HUES48 (cell line): ENCODE data around the gene DGUOK.

Experiments used
- H3K27ac ChIP-seq: one replicate; pipeline ENCODE4 v1.7.0; 2013; ENCODE audit warnings: low read depth, low read length, inconsistent platforms
- H3K27me3 ChIP-seq: 2 replicates; pipeline ENCODE4 v1.6.1; 2013; ENCODE audit warnings: mild to moderate bottlenecking, low read length; ENCODE audit not compliant: control insufficient read depth, insufficient read depth
- H3K36me3 ChIP-seq: 2 replicates; pipeline ENCODE4 v1.6.1; 2013; ENCODE audit warnings: low read length; ENCODE audit not compliant: control insufficient read depth, insufficient read depth
- H3K4me1 ChIP-seq: 2 replicates; pipeline ENCODE4 v1.6.1; 2013; ENCODE audit warnings: mild to moderate bottlenecking, low read length; ENCODE audit not compliant: control insufficient read depth, insufficient read depth
- H3K4me3 ChIP-seq: 2 replicates; pipeline ENCODE4 v1.5.1; 2013; ENCODE audit warnings: mild to moderate bottlenecking, low read depth, low read length
- H3K9ac ChIP-seq: 2 replicates; pipeline ENCODE4 v1.6.1; 2013; ENCODE audit warnings: mild to moderate bottlenecking, low read depth, low read length, moderate library complexity
- H3K9me3 ChIP-seq: 2 replicates; pipeline ENCODE4 v1.6.1; 2013; ENCODE audit warnings: low read length; ENCODE audit not compliant: control insufficient read depth, insufficient read depth

The DGUOK gene

DNA sequence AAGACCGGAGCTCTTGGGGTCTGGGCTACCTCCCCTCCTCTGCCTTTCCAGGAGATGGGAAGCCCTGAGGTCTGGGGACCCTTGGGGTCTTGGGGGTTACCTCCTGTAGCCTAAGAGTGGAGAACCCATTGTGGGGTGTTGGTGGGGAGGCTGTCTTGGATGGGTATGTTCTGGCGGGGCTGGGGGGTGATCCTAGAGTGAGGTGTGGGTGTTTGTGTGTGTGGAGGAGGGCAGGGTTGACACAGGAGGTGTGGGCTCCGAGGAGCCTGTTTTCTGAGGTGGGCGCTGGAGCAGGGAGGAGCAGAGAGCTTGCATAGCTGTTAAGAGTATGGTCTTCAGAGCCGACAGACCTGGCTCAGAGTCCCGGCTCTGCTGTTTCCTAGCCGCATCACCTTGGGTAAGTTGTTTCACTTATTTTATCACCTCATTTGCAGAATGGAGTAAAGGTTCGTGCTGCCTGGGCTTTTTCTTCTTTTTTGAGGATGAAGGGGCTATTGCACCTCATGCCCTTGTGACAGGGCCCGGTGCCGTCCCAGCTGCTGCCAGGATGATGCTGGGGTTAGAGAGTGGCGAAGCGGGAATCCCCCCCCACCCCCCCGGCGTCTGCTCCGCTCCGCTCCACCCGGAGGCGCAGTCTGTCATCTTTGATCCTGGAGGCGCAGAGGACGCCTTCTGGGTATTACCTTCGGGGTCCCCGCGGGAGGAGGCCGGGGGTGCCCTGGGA lies 75.3 kb downstream of the DGUOK start:
- no peak overlapping the region for H3K9ac ChIP-seq
- H3K27me3 ChIP-seq: 0 out of 2 replicates have a peak, but pooled peaks cover 4% of the 10 kb centered on the region
- no peak overlapping the region for H3K27ac ChIP-seq
- H3K36me3 ChIP-seq: peaks cover 8% of the 10 kb centered on the region; the same call in 1 of the 2 replicates
- H3K4me1 ChIP-seq: peaks cover 49% of the 10 kb centered on the region
- no peaks in the 10 kb centered on the region for H3K9me3 ChIP-seq
- peak overlapping the region; percentile 85 for H3K4me3 ChIP-seq

- Histone ChIP-seq H3K36me3 (peaks cover 9% of the 10 kb centered on the region), H3K9ac (peak overlapping the region; percentile 52), H3K9me3 (no peaks in the 10 kb centered on the region), H3K4me3 (peak overlapping the region; percentile 85), H3K27ac (peak overlapping the region; percentile 93), H3K27me3 (0 out of 2 replicates have a peak, but pooled peaks cover 4% of the 10 kb centered on the region), H3K4me1 (peaks cover 55% of the 10 kb centered on the region)
These were observed 76.1 kb downstream of the DGUOK start for GRCh38 chr2:74002505-74003421.

DNA sequence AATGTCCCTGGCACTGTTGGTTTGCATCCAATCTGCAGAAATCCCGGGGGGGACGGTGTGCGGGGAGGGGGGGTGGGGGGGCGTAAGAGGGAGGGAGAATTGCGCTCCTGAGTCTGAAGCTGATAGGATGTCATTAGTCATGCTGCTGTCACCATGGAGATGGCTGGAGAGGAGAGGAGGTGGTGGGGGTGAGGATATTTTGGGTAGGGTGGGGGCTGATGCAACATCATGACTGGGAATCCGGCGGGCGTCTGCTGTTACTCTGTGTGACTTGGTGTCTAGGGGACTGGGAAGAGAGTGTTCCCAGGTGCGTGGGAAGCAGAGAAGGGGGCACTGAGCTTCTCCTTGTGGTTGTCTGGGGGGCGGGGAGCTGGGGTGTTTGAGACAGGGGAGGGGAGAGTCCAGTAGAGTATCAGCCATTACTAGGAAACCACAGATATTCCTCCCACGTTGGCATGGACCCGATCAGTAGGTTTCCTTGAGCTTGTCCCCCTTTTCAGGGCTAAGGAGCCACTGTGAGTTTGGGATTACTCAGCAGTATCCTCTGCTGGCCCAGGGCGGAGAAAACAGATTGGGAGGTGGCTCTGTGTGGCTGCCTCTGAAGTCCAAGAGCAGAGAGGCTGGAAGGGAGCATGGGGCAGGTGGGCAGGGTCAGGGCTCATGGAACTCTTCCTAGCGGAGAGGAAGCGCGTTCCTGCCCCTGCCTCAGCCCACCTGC lies 77.0 kb downstream of the DGUOK start:
- peak overlapping the region; percentile 93 for H3K27ac ChIP-seq
- 0 out of 2 replicates have a peak, but pooled peaks cover 4% of the 10 kb centered on the region for H3K27me3 ChIP-seq
- H3K9me3 ChIP-seq: no peaks in the 10 kb centered on the region
- peak overlapping the region; percentile 85 for H3K4me3 ChIP-seq
- no peak overlapping the region for H3K9ac ChIP-seq
- H3K36me3 ChIP-seq: peaks cover 13% of the 10 kb centered on the region
- peaks cover 64% of the 10 kb centered on the region for H3K4me1 ChIP-seq

- Histone ChIP-seq H3K9me3 (no peaks in the 10 kb centered on the region), H3K9ac (no peak overlapping the region), H3K27me3 (0 out of 2 replicates have a peak, but pooled peaks cover 4% of the 10 kb centered on the region), H3K27ac (peak overlapping the region; percentile 67), H3K36me3 (peaks cover 13% of the 10 kb centered on the region), H3K4me3 (peak overlapping the region; percentile 85; the same call in 1 of the 2 replicates), H3K4me1 (peaks cover 70% of the 10 kb centered on the region)
These were observed 77.8 kb downstream of the DGUOK start for GRCh38 chr2:74004212-74005182.

DNA sequence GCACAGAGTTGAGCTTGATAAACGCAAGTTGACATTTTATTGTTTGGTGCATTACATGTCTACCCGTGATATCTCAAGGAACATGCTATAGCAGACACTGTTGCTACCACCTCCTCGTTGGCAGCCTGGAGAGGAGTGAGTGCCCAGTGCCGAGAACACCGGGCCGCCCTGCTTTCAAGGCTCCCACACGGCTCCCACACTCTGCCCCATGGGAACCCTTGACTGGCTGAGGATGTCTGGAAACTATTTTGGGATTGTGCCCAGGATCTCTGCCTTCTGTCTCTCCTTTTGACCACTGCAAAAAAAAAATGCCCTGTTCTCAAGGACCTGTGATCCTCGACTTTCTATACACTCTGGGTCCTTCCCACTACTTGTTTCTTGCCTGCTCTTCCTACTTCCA lies 79.1 kb downstream of the DGUOK start:
- Histone ChIP-seq H3K4me1 (peaks cover 65% of the 10 kb centered on the region), H3K27me3 (0 out of 2 replicates have a peak, but pooled peaks cover 4% of the 10 kb centered on the region), H3K9me3 (no peaks in the 10 kb centered on the region), H3K4me3 (no peak overlapping the region), H3K9ac (no peak overlapping the region), H3K36me3 (peaks cover 13% of the 10 kb centered on the region), H3K27ac (no peak overlapping the region)

GRCh38 chr2:74006459-74006858 lies 79.8 kb downstream of the DGUOK start:
- H3K9me3 ChIP-seq: no peaks in the 10 kb centered on the region
- H3K9ac ChIP-seq: no peak overlapping the region
- H3K4me3 ChIP-seq: no peak overlapping the region
- no peak overlapping the region for H3K27ac ChIP-seq
- H3K27me3 ChIP-seq: 0 out of 2 replicates have a peak, but pooled peaks cover 3% of the 10 kb centered on the region
- peaks cover 59% of the 10 kb centered on the region for H3K4me1 ChIP-seq
- peaks cover 13% of the 10 kb centered on the region for H3K36me3 ChIP-seq

DNA sequence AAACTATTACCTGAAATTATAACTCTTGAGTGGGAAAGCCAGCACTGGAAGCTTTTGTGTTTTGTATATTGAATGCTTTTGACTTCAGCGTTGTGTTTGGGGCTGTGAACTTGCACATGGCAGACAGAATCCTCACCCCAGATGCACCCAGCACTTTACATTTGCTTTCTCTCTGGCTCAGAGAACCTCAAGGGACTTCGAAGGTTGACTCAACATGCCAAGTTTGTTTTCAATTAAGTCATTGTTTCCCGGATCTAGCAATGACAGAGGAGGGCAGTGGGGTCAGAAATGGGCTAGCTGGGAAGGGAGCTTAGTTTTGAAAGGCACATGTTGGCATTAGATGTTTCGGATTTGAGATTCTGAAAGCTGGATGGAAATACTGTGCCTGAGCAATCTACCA lies 80.4 kb downstream of the DGUOK start:
- H3K27ac ChIP-seq: no peak overlapping the region
- no peaks in the 10 kb centered on the region for H3K9me3 ChIP-seq
- H3K4me3 ChIP-seq: no peak overlapping the region
- peaks cover 52% of the 10 kb centered on the region for H3K4me1 ChIP-seq
- H3K36me3 ChIP-seq: peaks cover 13% of the 10 kb centered on the region
- H3K9ac ChIP-seq: no peak overlapping the region
- no peaks in the 10 kb centered on the region for H3K27me3 ChIP-seq

DNA sequence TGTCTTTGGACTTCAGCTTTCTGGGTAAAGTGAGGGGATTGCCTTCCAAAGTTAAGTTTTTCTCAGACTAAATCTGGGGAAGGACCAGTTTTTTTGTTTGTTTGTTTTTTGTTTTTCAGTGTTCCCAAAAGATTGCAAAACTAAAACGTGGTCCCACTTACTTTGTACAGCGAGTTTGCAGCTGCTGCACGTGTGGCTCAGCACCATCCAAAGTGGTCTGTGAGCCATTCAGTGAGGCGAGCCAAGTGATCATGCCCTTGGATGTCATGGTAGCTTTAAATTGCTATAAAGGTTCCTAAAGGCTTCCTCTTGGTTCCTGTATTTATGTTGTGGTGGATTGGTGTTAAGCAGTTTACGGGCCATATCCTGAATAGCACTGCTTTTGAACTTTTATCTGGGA lies 81.0 kb downstream of the DGUOK start:
- Histone ChIP-seq H3K9me3 (no peaks in the 10 kb centered on the region), H3K27me3 (no peaks in the 10 kb centered on the region), H3K27ac (no peak overlapping the region), H3K4me3 (no peak overlapping the region), H3K9ac (no peak overlapping the region), H3K4me1 (peaks cover 52% of the 10 kb centered on the region), H3K36me3 (peaks cover 13% of the 10 kb centered on the region)
